WTC11 (cell line): ENCODE data around the gene SPECC1L.

Experiments
- CTCF ChIP-seq: fragments of 200-600 bp; IDR thresholded peaks from 2 replicates; pipeline ENCODE4 v1.8.0; 2022; ENCODE audit warnings: antibody characterized with exemption
- HMGXB4 ChIP-seq: sonication (generic); formaldehyde crosslinking; IDR thresholded peaks from 2 replicates; pipeline ENCODE4 v1.8.1; 2023; ENCODE audit warnings: mild to moderate bottlenecking, moderate library complexity, missing genetic modification reagents
- JUN ChIP-seq: sonication (generic); formaldehyde crosslinking; IDR thresholded peaks from 2 replicates; pipeline ENCODE4 v1.8.0; 2023; ENCODE audit warnings: mild to moderate bottlenecking, missing genetic modification reagents
- MLX ChIP-seq: sonication (generic); formaldehyde crosslinking; IDR thresholded peaks from 2 replicates; pipeline ENCODE4 v1.8.1; 2023; ENCODE audit warnings: mild to moderate bottlenecking, missing genetic modification reagents, moderate library complexity
- SP1 ChIP-seq: sonication (generic); formaldehyde crosslinking; conservative IDR thresholded peaks from 2 replicates; pipeline ENCODE4 v1.8.1; 2022; ENCODE audit warnings: missing genetic modification reagents
- ZBTB21 ChIP-seq: sonication (generic); formaldehyde crosslinking; IDR thresholded peaks from 2 replicates; pipeline ENCODE4 v1.8.1; 2023; ENCODE audit warnings: mild to moderate bottlenecking, missing genetic modification reagents, borderline replicate concordance

GRCh38 chr22:24414984-24415945 is 144.6 kb downstream of the SPECC1L start:
- TF ChIP-seq SP1 (CRISPR knock-in tag) (no peak), CTCF (no peak), ZBTB21 (CRISPR knock-in tag) (no peak), MLX (CRISPR knock-in tag) (no peak), JUN (no peak), HMGXB4 (CRISPR knock-in tag) (no peak)
